Neural progenitor cell (in vitro differentiated cells): ENCODE measurements around the gene TTC24.

Experiments used
- CTCF ChIP-seq: fragments of 200-600 bp; sonication (generic); IDR thresholded peaks from 2 replicates; pipeline ENCODE4 v1.5.1; 2017; ENCODE audit warnings: antibody characterized with exemption, mild to moderate bottlenecking
- EZH2 ChIP-seq: fragments of 200-600 bp; sonication (generic); IDR thresholded peaks from 2 replicates; pipeline ENCODE4 v1.6.1; 2017; ENCODE audit warnings: antibody characterized with exemption, mild to moderate bottlenecking, moderate library complexity
- EZH2phosphoT487 ChIP-seq: fragments of 200-600 bp; sonication (generic); IDR thresholded peaks from 2 replicates; pipeline ENCODE4 v1.6.1; 2017; ENCODE audit warnings: antibody characterized with exemption

DNA sequence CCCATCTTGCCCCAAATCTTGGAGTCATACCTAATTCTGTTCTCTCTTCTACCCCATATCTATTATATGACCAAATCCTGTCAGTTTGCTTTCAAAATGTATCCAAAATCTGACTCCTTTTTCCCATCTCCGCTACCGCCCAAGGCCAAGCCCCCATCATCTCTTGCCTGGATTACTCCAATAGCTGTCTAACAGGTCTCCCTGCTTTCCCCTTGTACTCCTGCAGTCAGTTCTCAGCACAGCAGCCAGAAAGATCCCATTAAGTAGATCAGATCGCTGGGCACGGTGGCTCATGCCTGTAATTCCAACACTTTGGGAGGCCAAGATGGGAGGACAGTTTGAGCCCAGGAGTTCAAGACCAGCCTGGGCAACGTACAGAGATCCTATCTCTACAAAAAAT is 27.0 kb upstream of the TTC24 start:
- TF ChIP-seq CTCF (no peak), EZH2 (no peak), EZH2phosphoT487 (no peak)
